ENCODE results near the gene KCNK1. TPM values are rescaled to one million over a fixed set of nuclear protein-coding genes. Genes with fewer than 3 reads are reported as not detected.

The KCNK1 gene
- total and polyA plus RNA-seq, 2 of the 8 experiments (the other 6 are each of a cell fraction or from before 2014, with no cell fraction given), result 11.9 to 16.5 TPM

DNA sequence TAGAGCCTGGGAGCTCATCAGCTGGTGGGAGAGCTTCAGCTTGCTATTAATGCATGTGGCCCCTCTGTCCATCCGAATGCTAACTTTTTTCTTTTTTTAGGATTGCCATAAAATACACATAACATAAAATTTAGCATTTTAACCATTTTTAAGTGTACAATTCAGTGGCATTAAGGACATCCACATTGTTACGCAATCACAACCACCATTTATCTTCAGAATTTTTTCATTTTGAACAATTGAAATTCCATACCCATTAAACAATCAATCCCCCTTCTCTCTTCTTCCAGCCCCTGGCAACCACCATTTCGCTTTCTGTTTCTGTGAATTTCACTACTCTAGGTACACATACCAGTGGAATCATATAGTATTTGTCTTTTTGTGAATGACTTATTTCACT is 4.9 kb upstream of the KCNK1 start:
- Histone ChIP-seq H3K4me1 (replicated peaks in 1 of 4; ENCODE audit: control insufficient read depth in 3 of 4, insufficient read depth in 4 of 4, low read length in 3 of 4) (no peaks in the 10 kb centered on the region; a peak in 1 of 7 replicates), H3K23ac (ENCODE audit: insufficient read length) (no peak overlapping the region), H3K27me3 (replicated peaks in 1 of 4; ENCODE audit: control insufficient read depth in 3 of 4, extremely low read depth in 1 of 4, insufficient read depth in 3 of 4, low read length in 3 of 4) (peaks cover 0 to 9% (median 4%) of the 10 kb centered on the region in 4 experiments; a peak in 4 of 7 replicates), H3K9ac (replicated peaks in 1 of 4; ENCODE audit: extremely low read depth in 1 of 4, low read depth in 3 of 4, low read length in 3 of 4) (no peak overlapping the region), H4K5ac (ENCODE audit: insufficient read length, low read depth, low read length) (no peak overlapping the region), H3K79me2 (ENCODE audit: control insufficient read depth in 1 of 2, insufficient read depth in 2 of 2, low read length in 2 of 2) (no peaks in the 10 kb centered on the region), H4K20me1 (replicated peaks in 1 of 2; ENCODE audit: control insufficient read depth in 1 of 2, insufficient read depth in 2 of 2, low read length in 2 of 2) (no peaks in the 10 kb centered on the region), H3K56ac (replicated peaks; ENCODE audit: insufficient read length, low read depth, low read length) (no peak overlapping the region), H3K4ac (replicated peaks; ENCODE audit: insufficient read length, low read depth, low read length) (no peak overlapping the region), H3K18ac (ENCODE audit: extremely low read depth, low read length) (no peak overlapping the region), H2BK12ac (ENCODE audit: low read depth, low read length) (no peak overlapping the region), H2BK5ac (ENCODE audit: low read depth, low read length) (no peak overlapping the region), H4K8ac (ENCODE audit: extremely low read depth, insufficient read depth, low read length) (no peak overlapping the region), H4K91ac (replicated peaks; ENCODE audit: insufficient read length, low read length) (no peak overlapping the region), H2AK5ac (ENCODE audit: low read depth, low read length) (no peak overlapping the region), H3K9me3 (ENCODE audit: insufficient read depth in 2 of 2, low read depth in 1 of 2, low read length in 1 of 2) (no peaks in the 10 kb centered on the region), H3K27ac (ENCODE audit: low read depth, low read length) (no peak overlapping the region), H3K14ac (ENCODE audit: insufficient read length) (no peak overlapping the region), H3K4me2 (ENCODE audit: insufficient read depth in 1 of 2, low read depth in 2 of 2, low read length in 2 of 2) (no peak overlapping the region), H2AFZ (ENCODE audit: low read length) (no peak overlapping the region), H3K79me1 (ENCODE audit: low read depth, low read length) (no peaks in the 10 kb centered on the region), H2BK120ac (replicated peaks; ENCODE audit: low read depth, low read length) (no peak overlapping the region), H2BK20ac (ENCODE audit: low read length) (no peak overlapping the region), H2BK15ac (ENCODE audit: low read length) (no peak overlapping the region), H3K36me3 (ENCODE audit: control insufficient read depth in 2 of 4, insufficient read depth in 4 of 4, low read length in 3 of 4) (no peaks in the 10 kb centered on the region), H3K23me2 (ENCODE audit: low read depth, low read length) (peaks cover 5% of the 10 kb centered on the region; the same call in 1 of the 2 replicates), H3K4me3 (ENCODE audit: extremely low read depth in 1 of 4, insufficient read depth in 2 of 4, low read depth in 3 of 4, low read length in 4 of 4) (no peak overlapping the region)
- TF ChIP-seq, protein P1, sequence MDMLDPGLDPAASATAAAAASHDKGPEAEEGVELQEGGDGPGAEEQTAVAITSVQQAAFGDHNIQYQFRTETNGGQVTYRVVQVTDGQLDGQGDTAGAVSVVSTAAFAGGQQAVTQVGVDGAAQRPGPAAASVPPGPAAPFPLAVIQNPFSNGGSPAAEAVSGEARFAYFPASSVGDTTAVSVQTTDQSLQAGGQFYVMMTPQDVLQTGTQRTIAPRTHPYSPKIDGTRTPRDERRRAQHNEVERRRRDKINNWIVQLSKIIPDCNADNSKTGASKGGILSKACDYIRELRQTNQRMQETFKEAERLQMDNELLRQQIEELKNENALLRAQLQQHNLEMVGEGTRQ (IDR thresholded peaks at IDR 0.05; ENCODE audit: low read length), result no peak
- TF ChIP-seq CHD1 (IDR thresholded peaks at IDR 0.05; ENCODE audit: low read depth, low read length) (no peak), CEBPB (IDR thresholded peaks at IDR 0.05; ENCODE audit: low read depth, low read length) (peak; percentile 82; the same call in 1 of the 2 replicates), HDAC6 (IDR thresholded peaks at IDR 0.05; ENCODE audit: low read depth, low read length) (no peak), SIRT6 (IDR thresholded peaks at IDR 0.05; ENCODE audit: low read length) (no peak), SP4 (IDR thresholded peaks at IDR 0.05; ENCODE audit: low read length) (no peak), CHD2 (IDR thresholded peaks at IDR 0.05; ENCODE audit: low read length) (no peak), SP1 (IDR thresholded peaks at IDR 0.05; ENCODE audit: low read depth, low read length) (no peak)
- ChIA-PET POLR2A (ENCODE audit: partially characterized antibody) (no interaction called here), CTCF (ENCODE audit: partially characterized antibody) (interaction anchor here (0.6 to 1.3 kb wide), 2 partner anchors 9 to 93 kb away, joined by 3 read pairs; no protein-coding TSS in a partner anchor)
- FAIRE-seq, result no peak
- DNase-seq (ENCODE audit: low read depth in 1 of 2, low spot score in 2 of 2), result no peak
- WGBS, 2 experiments (ENCODE audit: extremely low coverage in 1 of 2, insufficient coverage in 1 of 2, insufficient read length in 1 of 2, insufficient replicate concordance in 2 of 2, low coverage in 1 of 2, low lambda C conversion rate in 2 of 2, missing lambda C conversion rate in 1 of 2), result 89% methylated on average over 3 of the region's 3 CpGs; no CpG with 5 or more reads in 1 of the 2 experiments

Measured in H1 (cell line).